IMR-90 (cell line): ENCODE results near the gene NCOA7. TPM values are rescaled to one million over a fixed set of nuclear protein-coding genes. Genes with fewer than 3 reads are reported as not detected.

ENCODE experiments used
- CEBPB ChIP-seq: IDR thresholded peaks from 2 replicates; pipeline ENCODE4 v1.6.1; 2012; ENCODE audit warnings: low read depth, low read length, improper control_type of control experiment
- FOS ChIP-seq: fragments of 150-350 bp; IDR thresholded peaks from 2 replicates; pipeline ENCODE4 v1.6.1; 2016; ENCODE audit warnings: low read depth, low read length
- MXI1 ChIP-seq: IDR thresholded peaks from 2 replicates; pipeline ENCODE4 v1.6.1; 2012; ENCODE audit warnings: low read depth, mild to moderate bottlenecking, low read length, moderate library complexity, borderline replicate concordance
- RFX5 ChIP-seq: IDR thresholded peaks from 2 replicates; pipeline ENCODE4 v1.8.0; 2012; ENCODE audit warnings: low read depth, mild to moderate bottlenecking, low read length, moderate library complexity
- polyA plus RNA-seq, 3 experiments: library from polyadenylated mRNA; depleted of rRNA; stranded (reverse); fragments of >200 nt; gene quantifications; 2 replicates each; pipeline ENCODE4 v1.2.3, GENCODE V29; 2012; ENCODE audit warnings: low replicate concordance in 1 of 3
- total RNA-seq: library from RNA; depleted of rRNA; stranded (reverse); fragments of >200 nt; gene quantifications from 2 replicates; pipeline ENCODE4 v1.2.3, GENCODE V29; 2012
- TF ChIP-seq, protein P1 (sequence below): conservative IDR thresholded peaks from 2 replicates; pipeline ENCODE4 v1.5.1; 2012; ENCODE audit warnings: mild to moderate bottlenecking, low read depth, low read length, improper control_type of control experiment

The NCOA7 gene
- total and polyA plus RNA-seq, 2 of the 4 experiments (the other 2 are of a cell fraction), result 12.6 to 12.9 TPM

- TF ChIP-seq MXI1, result 0 out of 2 replicates have a peak, but pooled peaks have one; percentile 14
- no peak for TF ChIP-seq FOS
- TF ChIP-seq CEBPB, result peak; percentile 25; the same call in 1 of the 2 replicates
- TF ChIP-seq RFX5, result no peak
- TF ChIP-seq, protein P1, sequence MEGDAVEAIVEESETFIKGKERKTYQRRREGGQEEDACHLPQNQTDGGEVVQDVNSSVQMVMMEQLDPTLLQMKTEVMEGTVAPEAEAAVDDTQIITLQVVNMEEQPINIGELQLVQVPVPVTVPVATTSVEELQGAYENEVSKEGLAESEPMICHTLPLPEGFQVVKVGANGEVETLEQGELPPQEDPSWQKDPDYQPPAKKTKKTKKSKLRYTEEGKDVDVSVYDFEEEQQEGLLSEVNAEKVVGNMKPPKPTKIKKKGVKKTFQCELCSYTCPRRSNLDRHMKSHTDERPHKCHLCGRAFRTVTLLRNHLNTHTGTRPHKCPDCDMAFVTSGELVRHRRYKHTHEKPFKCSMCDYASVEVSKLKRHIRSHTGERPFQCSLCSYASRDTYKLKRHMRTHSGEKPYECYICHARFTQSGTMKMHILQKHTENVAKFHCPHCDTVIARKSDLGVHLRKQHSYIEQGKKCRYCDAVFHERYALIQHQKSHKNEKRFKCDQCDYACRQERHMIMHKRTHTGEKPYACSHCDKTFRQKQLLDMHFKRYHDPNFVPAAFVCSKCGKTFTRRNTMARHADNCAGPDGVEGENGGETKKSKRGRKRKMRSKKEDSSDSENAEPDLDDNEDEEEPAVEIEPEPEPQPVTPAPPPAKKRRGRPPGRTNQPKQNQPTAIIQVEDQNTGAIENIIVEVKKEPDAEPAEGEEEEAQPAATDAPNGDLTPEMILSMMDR, result 0 out of 2 replicates have a peak, but pooled peaks have one; percentile 14
These were observed at the start of gene NCOA7 (continued) for GRCh38 chr6:125790358-125791150.
